ENCODE data around the gene CALHM5.

CALHM5 gene, protein sequence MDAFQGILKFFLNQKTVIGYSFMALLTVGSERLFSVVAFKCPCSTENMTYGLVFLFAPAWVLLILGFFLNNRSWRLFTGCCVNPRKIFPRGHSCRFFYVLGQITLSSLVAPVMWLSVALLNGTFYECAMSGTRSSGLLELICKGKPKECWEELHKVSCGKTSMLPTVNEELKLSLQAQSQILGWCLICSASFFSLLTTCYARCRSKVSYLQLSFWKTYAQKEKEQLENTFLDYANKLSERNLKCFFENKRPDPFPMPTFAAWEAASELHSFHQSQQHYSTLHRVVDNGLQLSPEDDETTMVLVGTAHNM

DNA sequence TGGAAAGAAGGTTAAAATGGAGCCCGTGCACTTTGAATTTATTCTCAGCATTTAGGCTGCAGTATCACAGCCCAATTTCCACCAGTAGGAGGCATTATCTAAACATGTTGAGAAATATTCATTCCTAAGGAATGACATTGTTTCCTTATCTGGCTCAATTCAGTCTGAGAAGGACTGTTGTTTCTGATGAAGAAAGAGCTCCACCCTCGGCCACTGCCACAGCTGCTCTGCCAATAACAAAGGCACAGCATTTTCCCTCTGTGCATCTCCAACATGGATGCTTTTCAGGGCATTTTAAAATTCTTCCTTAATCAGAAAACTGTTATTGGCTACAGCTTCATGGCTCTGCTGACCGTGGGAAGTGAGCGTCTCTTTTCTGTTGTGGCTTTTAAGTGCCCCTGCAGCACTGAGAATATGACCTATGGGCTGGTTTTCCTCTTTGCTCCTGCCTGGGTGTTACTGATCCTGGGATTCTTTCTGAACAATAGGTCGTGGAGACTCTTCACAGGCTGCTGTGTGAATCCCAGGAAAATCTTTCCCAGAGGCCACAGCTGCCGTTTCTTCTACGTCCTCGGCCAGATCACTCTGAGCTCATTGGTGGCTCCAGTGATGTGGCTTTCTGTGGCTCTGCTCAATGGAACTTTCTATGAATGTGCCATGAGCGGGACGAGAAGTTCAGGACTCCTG, at the start of gene CALHM5:
Gene CALHM5 (plus strand): TSS at position 216 of the 687 bp plus-strand sequence. CDS start 58 bp downstream, at position 274.
- peak within 1 kb of the TSS; percentile 56 to 69 (median 64) for H3K4me3 Mint-ChIP-seq
- no peaks in the 10 kb centered on the region for H3K27me3 Mint-ChIP-seq (ENCODE audit: low read depth)
- TF ChIP-seq, protein P1, sequence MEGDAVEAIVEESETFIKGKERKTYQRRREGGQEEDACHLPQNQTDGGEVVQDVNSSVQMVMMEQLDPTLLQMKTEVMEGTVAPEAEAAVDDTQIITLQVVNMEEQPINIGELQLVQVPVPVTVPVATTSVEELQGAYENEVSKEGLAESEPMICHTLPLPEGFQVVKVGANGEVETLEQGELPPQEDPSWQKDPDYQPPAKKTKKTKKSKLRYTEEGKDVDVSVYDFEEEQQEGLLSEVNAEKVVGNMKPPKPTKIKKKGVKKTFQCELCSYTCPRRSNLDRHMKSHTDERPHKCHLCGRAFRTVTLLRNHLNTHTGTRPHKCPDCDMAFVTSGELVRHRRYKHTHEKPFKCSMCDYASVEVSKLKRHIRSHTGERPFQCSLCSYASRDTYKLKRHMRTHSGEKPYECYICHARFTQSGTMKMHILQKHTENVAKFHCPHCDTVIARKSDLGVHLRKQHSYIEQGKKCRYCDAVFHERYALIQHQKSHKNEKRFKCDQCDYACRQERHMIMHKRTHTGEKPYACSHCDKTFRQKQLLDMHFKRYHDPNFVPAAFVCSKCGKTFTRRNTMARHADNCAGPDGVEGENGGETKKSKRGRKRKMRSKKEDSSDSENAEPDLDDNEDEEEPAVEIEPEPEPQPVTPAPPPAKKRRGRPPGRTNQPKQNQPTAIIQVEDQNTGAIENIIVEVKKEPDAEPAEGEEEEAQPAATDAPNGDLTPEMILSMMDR (IDR thresholded peaks at IDR 0.05; ENCODE audit: unreplicated experiment in 3 of 3): peak in 2 of 3 experiments; percentile 34 to 35
- peaks cover 21% of the 10 kb centered on the region for H3K9me3 Mint-ChIP-seq
- H3K4me1 Mint-ChIP-seq: peaks cover 14% of the 10 kb centered on the region
- no peaks in the 10 kb centered on the region for H3K36me3 Mint-ChIP-seq (ENCODE audit: low read depth)
- H3K27ac Mint-ChIP-seq: peak within 1 kb of the TSS; percentile 59 to 93 (median 90)

DNA sequence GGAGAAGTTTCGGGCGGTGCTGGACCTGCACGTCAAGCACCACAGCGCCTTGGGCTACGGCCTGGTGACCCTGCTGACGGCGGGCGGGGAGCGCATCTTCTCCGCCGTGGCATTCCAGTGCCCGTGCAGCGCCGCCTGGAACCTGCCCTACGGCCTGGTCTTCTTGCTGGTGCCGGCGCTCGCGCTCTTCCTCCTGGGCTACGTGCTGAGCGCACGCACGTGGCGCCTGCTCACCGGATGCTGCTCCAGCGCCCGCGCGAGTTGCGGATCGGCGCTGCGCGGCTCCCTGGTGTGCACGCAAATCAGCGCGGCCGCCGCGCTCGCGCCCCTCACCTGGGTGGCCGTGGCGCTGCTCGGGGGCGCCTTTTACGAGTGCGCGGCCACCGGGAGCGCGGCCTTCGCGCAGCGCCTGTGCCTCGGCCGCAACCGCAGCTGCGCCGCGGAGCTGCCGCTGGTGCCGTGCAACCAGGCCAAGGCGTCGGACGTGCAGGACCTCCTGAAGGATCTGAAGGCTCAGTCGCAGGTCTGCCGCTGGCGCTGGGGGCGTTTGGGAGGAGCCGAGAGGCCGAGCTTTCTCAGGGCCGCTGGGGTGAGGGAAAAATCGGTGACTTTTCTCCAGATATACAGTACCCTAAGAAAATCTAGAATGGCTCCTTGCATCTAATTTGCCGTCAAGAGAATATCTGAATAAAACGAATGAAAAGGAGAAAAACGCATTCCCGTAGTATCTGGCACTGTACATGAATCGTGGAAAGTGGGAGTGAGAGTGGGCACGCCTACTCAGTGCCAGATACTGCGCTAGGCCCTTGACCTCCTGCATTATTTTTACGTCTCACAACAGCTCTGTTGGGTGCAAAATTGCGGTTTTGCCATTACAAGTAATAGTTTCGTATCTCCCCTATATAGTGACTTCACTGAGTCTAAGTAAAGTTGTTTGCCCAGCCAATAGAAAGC, 49.2 kb upstream of the CALHM5 start:
- peaks cover 10% of the 10 kb centered on the region for H3K4me1 Mint-ChIP-seq
- H3K9me3 Mint-ChIP-seq: no peaks in the 10 kb centered on the region
- H3K27ac Mint-ChIP-seq: peak overlapping the region in 2 of 3 experiments; percentile 12 to 42
- no peaks in the 10 kb centered on the region for H3K36me3 Mint-ChIP-seq (ENCODE audit: low read depth)
- H3K27me3 Mint-ChIP-seq (ENCODE audit: low read depth): peaks cover 40% of the 10 kb centered on the region
- H3K4me3 Mint-ChIP-seq: peak overlapping the region; percentile 60 to 81 (median 77)
- TF ChIP-seq, protein P1 (IDR thresholded peaks at IDR 0.05; ENCODE audit: unreplicated experiment in 3 of 3): no peak

DNA sequence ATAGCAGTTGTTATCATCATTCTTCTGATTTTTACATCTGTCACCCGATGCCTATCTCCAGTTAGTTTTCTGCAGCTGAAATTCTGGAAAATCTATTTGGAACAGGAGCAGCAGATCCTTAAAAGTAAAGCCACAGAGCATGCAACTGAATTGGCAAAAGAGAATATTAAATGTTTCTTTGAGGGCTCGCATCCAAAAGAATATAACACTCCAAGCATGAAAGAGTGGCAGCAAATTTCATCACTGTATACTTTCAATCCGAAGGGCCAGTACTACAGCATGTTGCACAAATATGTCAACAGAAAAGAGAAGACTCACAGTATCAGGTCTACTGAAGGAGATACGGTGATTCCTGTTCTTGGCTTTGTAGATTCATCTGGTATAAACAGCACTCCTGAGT, 48.1 kb upstream of the CALHM5 start:
- H3K9me3 Mint-ChIP-seq: no peaks in the 10 kb centered on the region

DNA sequence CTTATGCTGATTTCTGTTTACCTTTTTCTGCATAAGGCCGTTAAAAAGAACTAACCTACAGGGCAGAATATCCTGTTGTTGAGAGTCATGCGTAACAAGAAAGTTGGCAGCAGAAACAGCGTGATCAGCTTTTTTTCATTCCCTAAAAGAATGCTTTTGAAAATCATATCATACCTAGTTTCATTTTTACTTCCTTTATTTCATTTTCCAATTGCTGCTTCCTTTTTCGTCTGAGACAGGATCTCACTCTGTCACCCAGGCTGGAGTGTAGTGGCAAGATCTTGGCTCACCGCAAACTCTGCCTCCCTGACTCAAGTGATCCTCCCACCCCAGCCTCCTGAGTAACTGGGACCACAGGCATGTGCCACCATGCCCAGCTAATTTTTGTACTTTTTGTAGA, 46.2 kb upstream of the CALHM5 start:
- peaks cover 10% of the 10 kb centered on the region for H3K4me1 Mint-ChIP-seq
- H3K36me3 Mint-ChIP-seq (ENCODE audit: low read depth): no peaks in the 10 kb centered on the region
- H3K4me3 Mint-ChIP-seq: no peak overlapping the region
- H3K27ac Mint-ChIP-seq: no peak overlapping the region
- peaks cover 22% of the 10 kb centered on the region for H3K27me3 Mint-ChIP-seq (ENCODE audit: low read depth)
- TF ChIP-seq, protein P1 (IDR thresholded peaks at IDR 0.05; ENCODE audit: unreplicated experiment in 3 of 3): no peak
- H3K9me3 Mint-ChIP-seq: no peaks in the 10 kb centered on the region

More for the DNA sequence above, 48.1 kb upstream of the CALHM5 start:
- H3K4me1 Mint-ChIP-seq: peaks cover 10% of the 10 kb centered on the region
- TF ChIP-seq, protein P1 (IDR thresholded peaks at IDR 0.05; ENCODE audit: unreplicated experiment in 3 of 3): no peak
- peaks cover 37% of the 10 kb centered on the region for H3K27me3 Mint-ChIP-seq (ENCODE audit: low read depth)
- H3K4me3 Mint-ChIP-seq: peak overlapping the region in 2 of 3 experiments; percentile 33 to 77
- no peak overlapping the region for H3K27ac Mint-ChIP-seq
- H3K36me3 Mint-ChIP-seq (ENCODE audit: low read depth): no peaks in the 10 kb centered on the region

DNA sequence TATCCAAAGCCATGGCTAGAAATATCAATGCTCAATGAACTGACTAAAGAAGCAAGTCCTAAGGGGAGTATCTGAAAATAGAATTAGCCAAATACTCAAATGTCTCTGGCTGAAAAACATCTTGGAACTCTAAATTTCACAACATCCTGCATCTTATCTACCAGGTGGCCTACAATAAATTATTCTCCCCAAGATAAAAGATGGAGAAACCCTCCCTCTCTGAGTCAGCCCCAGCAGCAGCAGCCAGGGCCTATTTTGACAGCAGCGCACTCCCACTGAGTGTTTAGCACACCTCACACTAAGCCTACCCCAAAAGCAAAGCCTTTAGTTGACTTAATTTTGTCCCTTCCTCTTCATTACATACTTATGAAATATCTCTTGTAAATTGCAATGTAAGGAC, 44.3 kb upstream of the CALHM5 start:
- H3K27me3 Mint-ChIP-seq (ENCODE audit: low read depth): peaks cover 11% of the 10 kb centered on the region
- H3K4me3 Mint-ChIP-seq: no peak overlapping the region
- peaks cover 10% of the 10 kb centered on the region for H3K4me1 Mint-ChIP-seq
- H3K27ac Mint-ChIP-seq: peak overlapping the region in 1 of 3 experiments; percentile 11
- TF ChIP-seq, protein P1 (IDR thresholded peaks at IDR 0.05; ENCODE audit: unreplicated experiment in 3 of 3): no peak
- H3K9me3 Mint-ChIP-seq: no peaks in the 10 kb centered on the region
- no peaks in the 10 kb centered on the region for H3K36me3 Mint-ChIP-seq (ENCODE audit: low read depth)

Measured in nephron (organoid).